Adipocyte (in vitro differentiated cells): ENCODE measurements around the gene FBXL20.
"Not testable (repeated sequence)": the region's sequence is repeated elsewhere in the genome, so short reads cannot be mapped to it uniquely, and the experiment has no call there.

ENCODE experiments used
- DNase-seq: peaks from one replicate; pipeline ENCODE4 v3.0.0-alpha.2; 2015; ENCODE audit warnings: low read depth
- H3K27me3 ChIP-seq: replicated peaks from 2 replicates; pipeline ENCODE4 v1.7.0; 2013; ENCODE audit warnings: mild to moderate bottlenecking, low read length, moderate library complexity; ENCODE audit not compliant: control insufficient read depth, insufficient read depth
- H3K36me3 ChIP-seq: 2 replicates; pipeline ENCODE4 v1.7.0; 2013; ENCODE audit warnings: low read length, mild to moderate bottlenecking, moderate library complexity; ENCODE audit not compliant: control insufficient read depth, insufficient read depth, severe bottlenecking
- H3K4me1 ChIP-seq: 2 replicates; pipeline ENCODE4 v1.7.0; 2013; ENCODE audit warnings: mild to moderate bottlenecking, low read length, moderate library complexity; ENCODE audit not compliant: control insufficient read depth, insufficient read depth
- H3K4me3 ChIP-seq: 2 replicates; pipeline ENCODE4 v1.7.0; 2013; ENCODE audit warnings: mild to moderate bottlenecking, low read length, moderate library complexity
- H3K9ac ChIP-seq: 2 replicates; pipeline ENCODE4 v1.7.0; 2013; ENCODE audit warnings: mild to moderate bottlenecking, low read length, moderate library complexity
- H3K9me3 ChIP-seq: 2 replicates; pipeline ENCODE4 v1.7.0; 2013; ENCODE audit warnings: mild to moderate bottlenecking, low read length, moderate library complexity; ENCODE audit not compliant: control insufficient read depth

The FBXL20 gene

DNA sequence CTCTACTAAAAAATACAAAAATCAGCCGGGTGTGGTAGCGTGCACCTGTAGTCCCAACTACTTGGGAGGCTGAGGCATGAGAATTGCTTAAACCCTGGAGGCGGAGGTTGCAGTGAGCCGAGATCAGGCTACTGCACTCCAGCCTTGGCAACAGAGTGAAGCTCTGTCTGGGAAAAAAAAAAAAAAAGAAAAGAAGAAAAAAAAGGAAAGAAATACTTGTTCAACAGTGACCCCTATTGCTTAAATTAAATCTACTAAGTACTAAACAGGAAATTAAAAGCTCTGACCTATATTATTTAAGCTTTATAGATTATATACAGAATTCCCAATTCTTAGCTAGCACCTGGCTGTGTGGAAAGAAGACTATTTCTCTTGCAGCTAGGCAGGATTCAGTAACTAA lies 48.9 kb downstream of the FBXL20 start:
- H3K9ac ChIP-seq, result no peak overlapping the region
- H3K4me1 ChIP-seq, result peaks cover 5% of the 10 kb centered on the region
- no peaks in the 10 kb centered on the region for H3K27me3 ChIP-seq
- no peak overlapping the region for H3K4me3 ChIP-seq
- H3K9me3 ChIP-seq, result no peaks in the 10 kb centered on the region
- peak; percentile 33 for DNase-seq
- H3K36me3 ChIP-seq, result no peaks in the 10 kb centered on the region

DNA sequence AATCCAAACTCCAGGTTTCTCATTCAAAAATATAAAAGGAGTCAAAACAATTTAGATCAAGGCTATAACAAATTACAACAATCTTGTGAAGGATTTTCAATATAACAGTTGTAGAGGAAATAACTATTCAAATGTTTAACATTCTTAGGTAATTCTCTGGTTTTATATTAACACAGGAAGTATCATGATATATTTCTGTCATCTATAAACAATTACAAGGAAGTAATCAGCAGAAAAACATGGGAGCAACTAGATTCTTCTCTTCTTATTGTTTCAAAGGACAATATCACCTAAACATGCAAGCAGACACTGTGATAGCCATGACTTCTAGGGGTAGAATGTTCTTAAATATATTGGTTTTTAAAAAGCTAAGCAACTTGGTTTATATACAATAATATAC lies 49.9 kb downstream of the FBXL20 start:
- no peak for DNase-seq
- H3K4me3 ChIP-seq, result no peak overlapping the region
- peaks cover 5% of the 10 kb centered on the region for H3K4me1 ChIP-seq
- H3K36me3 ChIP-seq, result no peaks in the 10 kb centered on the region
- H3K9me3 ChIP-seq, result no peaks in the 10 kb centered on the region
- no peaks in the 10 kb centered on the region for H3K27me3 ChIP-seq
- H3K9ac ChIP-seq, result no peak overlapping the region

DNA sequence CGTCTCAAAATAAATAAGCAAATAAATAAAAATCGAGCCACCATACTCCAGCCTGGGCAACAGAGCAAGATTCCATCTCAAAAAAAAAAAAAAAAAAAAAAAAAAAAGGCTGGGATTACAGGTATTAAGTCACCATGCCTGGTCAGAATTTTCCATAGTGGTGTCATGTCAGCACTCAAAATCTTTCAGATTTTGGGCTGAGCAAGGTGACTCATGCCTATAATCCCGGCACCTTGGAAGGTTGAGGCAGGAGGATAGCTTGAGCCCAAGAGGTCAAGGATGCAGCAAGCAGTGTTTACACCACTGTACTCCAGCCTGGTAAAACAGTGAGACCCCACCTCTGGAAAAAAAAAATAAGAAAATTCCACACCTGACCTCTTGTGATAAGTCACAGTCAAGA lies 52.2 kb downstream of the FBXL20 start:
- Histone ChIP-seq H3K27me3 (no peaks in the 10 kb centered on the region), H3K4me3 (no peak overlapping the region), H3K36me3 (no peaks in the 10 kb centered on the region), H3K9ac (no peak overlapping the region), H3K4me1 (peaks cover 5% of the 10 kb centered on the region), H3K9me3 (no peaks in the 10 kb centered on the region)
- no peak for DNase-seq

DNA sequence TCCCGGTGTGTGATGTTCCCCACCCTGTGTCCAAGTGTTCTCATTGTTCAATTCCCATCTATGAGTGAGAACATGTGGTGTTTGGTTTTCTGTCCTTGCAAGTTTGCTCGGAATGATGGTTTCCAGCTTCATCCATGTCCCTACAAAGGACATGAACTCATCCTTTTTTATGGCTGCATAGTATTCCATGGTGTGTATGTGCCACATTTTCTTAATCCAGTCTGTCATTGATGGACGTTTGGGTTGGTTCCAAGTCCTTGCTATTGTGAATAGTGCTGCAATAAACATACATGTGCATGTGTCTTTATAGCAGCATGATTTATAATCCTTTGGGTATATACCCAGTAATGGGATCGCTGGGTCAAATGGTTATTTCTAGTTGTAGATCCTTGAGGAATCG lies 54.6 kb downstream of the FBXL20 start:
- H3K9ac ChIP-seq, result not testable (repeated sequence)

DNA sequence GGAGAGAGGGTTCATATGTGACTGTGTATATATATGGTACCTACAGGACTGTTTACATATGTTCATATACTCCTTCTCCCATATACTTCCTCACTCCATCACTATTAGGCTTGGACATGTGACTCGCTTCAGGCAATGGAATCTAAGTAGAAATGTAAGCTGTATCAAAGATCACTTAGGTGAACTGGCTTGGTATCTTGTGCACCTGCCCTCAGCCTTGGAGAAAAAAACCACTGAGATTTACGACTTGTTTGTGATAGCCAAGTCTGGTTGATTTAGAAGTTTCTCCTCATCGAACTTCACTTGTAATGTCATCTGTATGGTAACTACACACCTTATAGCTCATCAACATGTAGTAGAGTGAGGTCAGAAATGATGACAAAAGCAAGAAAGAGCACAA lies 59.9 kb downstream of the FBXL20 start:
- H3K36me3 ChIP-seq, result peaks cover 12% of the 10 kb centered on the region
- no peaks in the 10 kb centered on the region for H3K9me3 ChIP-seq
- no peaks in the 10 kb centered on the region for H3K27me3 ChIP-seq
- H3K4me3 ChIP-seq, result no peak overlapping the region
- DNase-seq, result no peak
- H3K9ac ChIP-seq, result no peak overlapping the region
- H3K4me1 ChIP-seq, result peaks cover 5% of the 10 kb centered on the region

More for the DNA sequence above, 54.6 kb downstream of the FBXL20 start:
- H3K36me3 ChIP-seq, DNase-seq, H3K4me3 ChIP-seq, H3K4me1 ChIP-seq, H3K27me3 ChIP-seq, H3K9me3 ChIP-seq: not testable (repeated sequence)

DNA sequence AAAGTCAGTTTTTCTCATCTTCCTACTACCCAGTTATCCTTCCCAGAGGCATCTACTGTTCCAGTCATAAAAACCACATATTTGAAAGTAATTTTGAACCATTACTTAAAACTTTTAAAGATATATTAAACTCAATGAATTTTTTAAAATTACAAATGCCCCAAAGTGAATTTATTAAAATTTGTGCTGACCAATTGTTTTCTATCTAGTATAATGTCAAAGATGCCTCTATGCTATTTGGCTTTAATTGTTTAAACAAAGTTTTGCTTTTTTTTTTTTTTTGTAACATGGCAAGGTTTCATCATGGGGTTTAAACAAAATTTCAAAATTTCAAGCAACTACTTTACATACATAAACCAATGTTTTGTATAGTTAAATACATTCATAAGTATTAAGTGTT lies 60.7 kb downstream of the FBXL20 start:
- Histone ChIP-seq H3K9ac (no peak overlapping the region), H3K4me1 (peaks cover 7% of the 10 kb centered on the region), H3K27me3 (no peaks in the 10 kb centered on the region), H3K4me3 (no peak overlapping the region), H3K9me3 (no peaks in the 10 kb centered on the region), H3K36me3 (peaks cover 12% of the 10 kb centered on the region)
- DNase-seq, result no peak

DNA sequence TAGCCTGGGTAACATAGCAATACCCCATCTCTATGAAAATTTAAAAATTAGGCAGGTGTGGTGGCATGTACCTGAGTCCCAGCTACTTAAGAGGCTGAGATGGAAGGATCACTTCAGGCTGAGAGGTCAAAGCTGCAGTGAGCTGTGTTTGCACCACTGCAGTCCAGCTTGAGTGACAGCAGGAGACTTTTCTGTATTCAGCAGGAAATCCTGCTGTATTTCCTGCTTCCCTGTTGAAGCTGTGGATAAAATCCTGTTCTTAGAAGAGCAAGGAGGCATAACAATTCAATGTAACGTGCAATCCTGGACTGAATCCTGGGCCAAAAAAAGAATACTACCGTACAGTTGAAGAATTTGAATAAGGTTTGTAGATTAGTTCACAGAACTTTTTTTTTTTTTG lies 62.2 kb downstream of the FBXL20 start:
- peaks cover 12% of the 10 kb centered on the region for H3K36me3 ChIP-seq
- H3K9me3 ChIP-seq, result no peaks in the 10 kb centered on the region
- DNase-seq, result no peak
- no peak overlapping the region for H3K4me3 ChIP-seq
- H3K9ac ChIP-seq, result no peak overlapping the region
- peaks cover 13% of the 10 kb centered on the region for H3K4me1 ChIP-seq
- H3K27me3 ChIP-seq, result no peaks in the 10 kb centered on the region

DNA sequence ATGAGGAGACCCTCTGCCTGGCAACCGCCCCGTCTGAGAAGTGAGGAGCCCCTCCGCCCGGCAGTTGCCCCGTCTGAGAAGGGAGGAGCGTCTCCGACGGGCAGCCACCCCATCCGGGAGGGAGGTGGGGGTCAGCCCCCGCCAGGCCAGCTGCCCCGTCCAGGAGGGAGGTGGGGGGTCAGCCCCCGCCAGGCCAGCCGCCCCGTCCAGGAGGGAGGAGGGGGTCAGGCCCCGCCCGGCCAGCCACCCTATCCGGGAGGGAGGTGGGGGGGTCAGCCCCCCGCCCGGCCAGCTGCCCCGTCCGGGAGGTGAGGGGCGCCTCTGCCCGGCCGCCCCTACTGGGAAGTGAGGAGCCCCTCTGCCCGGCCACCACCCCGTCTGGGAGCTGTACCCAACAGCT lies 63.8 kb downstream of the FBXL20 start:
- not testable (repeated sequence) for H3K9ac ChIP-seq, H3K9me3 ChIP-seq, DNase-seq, H3K27me3 ChIP-seq, H3K4me3 ChIP-seq
- Histone ChIP-seq H3K36me3 (peaks cover 12% of the 10 kb centered on the region), H3K4me1 (peaks cover 13% of the 10 kb centered on the region)

DNA sequence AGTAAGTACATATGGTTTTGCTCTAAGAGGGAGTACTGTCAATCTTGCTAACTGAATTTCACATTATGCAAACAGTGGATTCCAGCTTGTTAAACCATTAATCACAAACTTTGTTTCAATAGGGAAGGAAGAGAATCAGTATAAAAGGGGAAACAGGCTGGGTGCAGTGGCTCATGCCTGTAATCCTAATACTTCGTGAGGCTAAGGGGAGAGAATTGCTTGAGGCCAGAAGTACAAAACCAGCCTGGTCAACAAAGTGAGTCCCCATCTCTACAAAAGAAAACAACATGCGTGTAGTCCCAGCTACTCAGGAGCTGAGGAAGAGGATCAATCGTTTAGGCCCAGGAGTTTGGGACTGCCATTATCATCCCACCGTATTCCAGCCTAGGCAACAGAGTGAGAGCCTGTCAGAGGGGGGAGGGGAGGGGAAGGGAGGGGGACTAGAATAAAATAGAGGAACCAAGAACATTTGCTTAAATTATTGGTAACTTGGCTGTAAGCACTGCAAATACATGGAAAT lies 65.7 kb downstream of the FBXL20 start:
- no peak overlapping the region for H3K4me3 ChIP-seq
- DNase-seq, result peak; percentile 14
- H3K9ac ChIP-seq, result no peak overlapping the region
- no peaks in the 10 kb centered on the region for H3K9me3 ChIP-seq
- H3K36me3 ChIP-seq, result no peaks in the 10 kb centered on the region
- peaks cover 8% of the 10 kb centered on the region for H3K4me1 ChIP-seq
- H3K27me3 ChIP-seq, result no peaks in the 10 kb centered on the region

DNA sequence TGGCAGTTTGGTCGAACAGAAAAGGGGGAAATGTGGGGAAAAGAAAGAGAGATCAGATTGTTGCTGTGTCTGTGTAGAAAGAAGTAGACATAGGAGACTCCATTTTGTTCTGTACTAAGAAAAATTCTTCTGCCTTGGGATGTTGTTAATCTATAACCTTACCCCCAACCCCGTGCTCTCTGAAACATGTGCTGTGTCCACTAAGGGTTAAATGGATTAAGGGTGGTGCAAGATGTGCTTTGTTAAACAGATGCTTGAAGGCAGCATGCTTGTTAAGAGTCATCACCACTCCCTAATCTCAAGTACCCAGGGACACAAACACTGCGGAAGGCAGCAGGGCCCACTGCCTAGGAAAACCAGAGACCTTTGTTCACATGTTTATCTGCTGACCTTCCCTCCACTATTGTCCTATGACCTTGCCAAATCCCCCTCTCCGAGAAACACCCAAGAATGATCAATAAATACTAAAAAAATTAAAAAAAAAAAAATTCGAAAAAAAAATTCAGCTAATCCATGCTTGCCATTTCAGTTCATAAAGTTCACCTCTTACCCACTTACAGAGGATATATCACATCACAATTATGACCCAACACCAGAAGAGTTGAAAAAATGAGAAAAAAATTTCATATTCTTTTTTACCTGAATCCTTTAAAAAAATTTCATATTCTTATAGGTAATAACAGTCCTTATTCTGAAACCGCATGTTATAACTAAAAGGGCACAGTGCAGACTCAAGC lies 67.2 kb downstream of the FBXL20 start:
- H3K4me3 ChIP-seq, result not testable (repeated sequence)

DNA sequence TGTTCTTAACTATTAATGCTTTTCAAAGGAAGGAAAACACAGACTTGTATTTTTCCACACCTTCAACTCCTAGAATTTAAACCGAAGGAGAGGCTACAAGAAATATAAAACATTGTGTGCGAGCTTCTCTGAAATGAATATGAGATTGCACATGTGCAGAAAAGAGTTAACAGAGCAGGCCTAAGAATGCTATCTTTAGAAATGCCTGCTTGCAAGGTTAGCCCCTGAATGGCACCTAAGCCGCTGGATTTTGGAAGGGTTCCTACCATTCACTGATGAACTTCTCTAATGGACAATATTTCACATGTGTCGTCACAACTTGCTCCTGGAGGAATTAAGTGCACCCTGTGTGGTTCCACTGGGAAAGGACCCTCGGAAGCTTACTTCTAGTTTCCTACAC lies 69.3 kb downstream of the FBXL20 start:
- Histone ChIP-seq H3K9me3 (no peaks in the 10 kb centered on the region), H3K27me3 (no peaks in the 10 kb centered on the region), H3K36me3 (no peaks in the 10 kb centered on the region), H3K9ac (no peak overlapping the region), H3K4me3 (no peak overlapping the region), H3K4me1 (peaks cover 8% of the 10 kb centered on the region)
- no peak for DNase-seq

More for the DNA sequence above, 67.2 kb downstream of the FBXL20 start:
- H3K4me1 ChIP-seq, H3K9me3 ChIP-seq, H3K36me3 ChIP-seq, DNase-seq, H3K27me3 ChIP-seq, H3K9ac ChIP-seq: not testable (repeated sequence)

DNA sequence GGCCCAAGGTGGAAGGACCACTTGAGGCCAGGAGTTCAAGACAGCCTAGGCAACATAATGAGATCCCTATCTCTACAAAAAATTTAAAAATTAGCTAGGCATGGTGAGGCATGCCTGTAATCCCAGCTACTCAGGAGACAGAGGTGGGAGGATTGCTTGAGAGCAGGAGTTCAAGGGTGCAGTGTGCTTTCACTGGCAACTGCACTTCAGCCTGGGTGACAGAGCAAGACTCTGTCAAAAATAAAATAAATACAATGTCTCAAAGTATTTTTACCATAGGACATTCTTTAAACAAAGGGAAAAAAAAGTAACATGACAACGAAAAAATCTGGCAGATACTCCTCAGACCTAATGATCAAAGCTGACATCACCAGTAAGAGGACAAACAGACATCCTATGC lies 72.6 kb downstream of the FBXL20 start:
- DNase-seq, result no peak

More for the DNA sequence above, 72.6 kb downstream of the FBXL20 start:
- Histone ChIP-seq H3K9me3 (no peaks in the 10 kb centered on the region), H3K4me3 (no peak overlapping the region), H3K4me1 (no peaks in the 10 kb centered on the region), H3K9ac (no peak overlapping the region), H3K36me3 (no peaks in the 10 kb centered on the region), H3K27me3 (no peaks in the 10 kb centered on the region)
